Middle frontal gyrus (tissue), 1 donor: Measurements from ENCODE around the gene ZAP70.

Experiments
- DNase-seq: peaks from one replicate; pipeline ENCODE4 v3.0.0-alpha.2; 2015; ENCODE audit warnings: low spot score; ENCODE audit errors: extremely low spot score

The ZAP70 gene

GRCh38 chr2:97715951-97716694 is 2.7 kb downstream of the ZAP70 start:
- no peak for DNase-seq

GRCh38 chr2:97716695-97717612 is 3.6 kb downstream of the ZAP70 start:
- no peak for DNase-seq

- no peak for DNase-seq
Observed at GRCh38 chr2:97717613-97717995, 4.2 kb downstream of the ZAP70 start.

DNA sequence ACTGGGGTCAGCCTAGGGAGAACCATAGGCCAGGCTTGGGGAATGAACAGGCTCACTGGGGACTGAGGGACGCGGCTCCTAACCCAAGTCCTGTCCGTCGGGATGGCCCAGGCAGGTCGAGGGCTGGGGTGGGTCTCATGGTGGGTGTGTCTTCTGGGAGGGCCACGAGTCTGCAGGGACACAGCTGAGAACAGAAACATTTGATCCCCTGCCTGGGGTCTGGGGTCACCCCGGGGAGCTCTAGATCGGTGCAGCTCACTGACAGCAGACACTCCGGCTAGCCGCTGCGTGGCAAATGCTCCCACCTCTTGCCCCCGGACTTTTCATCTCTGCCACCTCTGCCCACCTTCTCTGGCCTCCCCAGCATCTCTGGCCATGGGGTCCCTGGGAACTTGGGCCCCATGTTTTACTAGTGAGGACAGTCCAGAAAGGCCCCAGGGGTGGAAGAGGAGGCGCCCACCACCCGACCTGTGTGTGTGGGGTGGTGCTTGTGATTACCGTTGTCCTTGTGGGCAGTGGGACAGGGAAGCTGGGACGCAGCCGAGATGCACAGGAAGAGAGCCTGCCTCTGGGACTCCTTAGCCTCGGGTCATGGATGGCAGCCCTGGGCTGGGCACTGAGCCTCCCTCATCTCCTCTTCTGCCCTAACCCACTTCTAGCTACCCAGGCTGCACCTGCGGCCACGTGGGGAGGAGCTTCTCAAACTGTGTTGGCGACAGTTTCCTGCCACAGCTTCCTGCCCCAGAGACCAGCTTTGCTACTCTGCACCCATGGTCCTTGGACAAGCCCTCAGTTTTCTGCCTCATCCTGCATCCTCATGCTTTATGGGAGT is 4.9 kb downstream of the ZAP70 start:
- no peak for DNase-seq

- no peak for DNase-seq
Observed at GRCh38 chr2:97718942-97719341, 5.6 kb downstream of the ZAP70 start.

DNA sequence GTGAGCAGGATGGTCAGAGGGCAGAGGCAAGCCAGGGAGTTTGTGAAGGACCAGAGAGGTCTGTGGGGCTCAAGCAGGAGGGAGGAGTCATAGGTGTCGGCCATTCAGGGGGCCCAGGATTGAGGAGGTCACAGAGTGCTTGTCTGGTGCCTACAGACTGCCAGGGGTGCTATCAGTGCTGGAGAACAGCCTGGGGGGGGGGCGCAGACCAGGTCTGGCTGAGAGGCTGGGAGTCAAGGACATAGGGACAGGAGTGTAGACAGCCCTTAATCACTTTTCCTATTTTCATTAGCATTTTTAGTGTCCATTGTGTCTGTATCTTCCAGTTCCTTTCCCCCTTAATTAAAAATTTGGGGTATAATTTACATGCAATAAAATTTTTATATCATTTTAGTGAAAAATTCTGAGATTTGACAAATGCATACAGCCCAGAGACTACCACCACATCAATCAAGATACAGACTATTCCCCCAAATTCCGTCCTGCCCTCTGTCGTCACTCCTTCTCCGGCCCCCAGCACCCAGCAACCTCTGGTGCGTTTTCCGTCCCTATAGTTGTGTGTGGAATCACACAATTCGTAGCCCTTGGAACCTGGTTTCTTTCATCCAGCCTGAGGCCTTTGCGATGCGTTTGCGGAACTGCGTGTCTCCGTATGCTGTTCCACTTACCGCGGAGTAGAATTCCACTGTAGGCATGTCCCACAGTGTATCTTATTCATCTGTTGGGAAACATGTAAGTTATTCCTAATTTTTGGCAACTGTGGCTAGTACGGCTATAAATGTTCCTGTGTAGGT is 6.2 kb downstream of the ZAP70 start:
- no peak for DNase-seq

DNA sequence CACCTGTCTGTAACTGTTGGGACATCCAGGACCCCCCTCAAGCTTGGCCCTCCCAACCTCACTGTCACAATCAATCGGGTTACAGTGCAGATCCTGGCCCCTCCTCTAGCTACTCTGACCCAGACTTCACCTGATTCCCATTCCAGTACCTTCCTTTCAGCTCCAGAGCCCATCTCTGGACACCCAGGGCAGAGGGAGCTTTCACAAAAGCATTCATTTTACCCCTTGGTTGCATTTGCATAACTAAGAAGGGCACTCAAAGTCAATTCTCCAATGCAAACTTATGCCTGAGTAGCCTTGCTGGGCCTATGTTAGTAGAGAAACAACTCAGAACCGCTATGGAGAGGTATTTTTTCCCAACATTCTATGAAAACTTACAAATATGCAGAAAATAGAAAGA is 7.4 kb downstream of the ZAP70 start:
- DNase-seq: no peak

- no peak for DNase-seq
Observed at GRCh38 chr2:97722227-97722626, 8.9 kb downstream of the ZAP70 start.

GRCh38 chr2:97723156-97724072 is 10.0 kb downstream of the ZAP70 start:
- DNase-seq: no peak

DNA sequence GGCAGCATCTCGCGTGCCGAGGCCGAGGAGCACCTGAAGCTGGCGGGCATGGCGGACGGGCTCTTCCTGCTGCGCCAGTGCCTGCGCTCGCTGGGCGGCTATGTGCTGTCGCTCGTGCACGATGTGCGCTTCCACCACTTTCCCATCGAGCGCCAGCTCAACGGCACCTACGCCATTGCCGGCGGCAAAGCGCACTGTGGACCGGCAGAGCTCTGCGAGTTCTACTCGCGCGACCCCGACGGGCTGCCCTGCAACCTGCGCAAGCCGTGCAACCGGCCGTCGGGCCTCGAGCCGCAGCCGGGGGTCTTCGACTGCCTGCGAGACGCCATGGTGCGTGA is 10.7 kb downstream of the ZAP70 start:
- DNase-seq: no peak

DNA sequence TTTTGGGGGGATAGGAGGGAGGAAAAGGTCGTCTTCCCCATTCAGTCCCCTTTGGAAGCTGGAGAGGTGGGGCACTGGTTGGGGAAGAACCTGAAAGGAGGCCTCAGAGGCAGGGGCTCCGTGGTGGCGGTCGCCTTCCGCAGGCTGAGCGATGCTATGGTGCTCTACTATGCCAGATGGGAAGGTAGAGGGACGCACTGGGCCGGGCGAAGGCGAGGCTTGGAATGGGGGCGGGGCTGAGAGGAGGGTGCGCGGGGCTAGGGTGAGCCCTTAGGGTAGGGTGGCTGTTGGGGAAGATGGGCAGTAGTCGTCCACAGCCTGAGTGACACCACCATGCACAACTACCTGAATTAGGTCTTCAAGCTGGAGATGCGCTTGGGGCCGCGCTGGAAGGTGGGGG is 11.1 kb downstream of the ZAP70 start:
- no peak for DNase-seq

- no peak for DNase-seq
Observed at GRCh38 chr2:97724946-97725688, 11.7 kb downstream of the ZAP70 start.

DNA sequence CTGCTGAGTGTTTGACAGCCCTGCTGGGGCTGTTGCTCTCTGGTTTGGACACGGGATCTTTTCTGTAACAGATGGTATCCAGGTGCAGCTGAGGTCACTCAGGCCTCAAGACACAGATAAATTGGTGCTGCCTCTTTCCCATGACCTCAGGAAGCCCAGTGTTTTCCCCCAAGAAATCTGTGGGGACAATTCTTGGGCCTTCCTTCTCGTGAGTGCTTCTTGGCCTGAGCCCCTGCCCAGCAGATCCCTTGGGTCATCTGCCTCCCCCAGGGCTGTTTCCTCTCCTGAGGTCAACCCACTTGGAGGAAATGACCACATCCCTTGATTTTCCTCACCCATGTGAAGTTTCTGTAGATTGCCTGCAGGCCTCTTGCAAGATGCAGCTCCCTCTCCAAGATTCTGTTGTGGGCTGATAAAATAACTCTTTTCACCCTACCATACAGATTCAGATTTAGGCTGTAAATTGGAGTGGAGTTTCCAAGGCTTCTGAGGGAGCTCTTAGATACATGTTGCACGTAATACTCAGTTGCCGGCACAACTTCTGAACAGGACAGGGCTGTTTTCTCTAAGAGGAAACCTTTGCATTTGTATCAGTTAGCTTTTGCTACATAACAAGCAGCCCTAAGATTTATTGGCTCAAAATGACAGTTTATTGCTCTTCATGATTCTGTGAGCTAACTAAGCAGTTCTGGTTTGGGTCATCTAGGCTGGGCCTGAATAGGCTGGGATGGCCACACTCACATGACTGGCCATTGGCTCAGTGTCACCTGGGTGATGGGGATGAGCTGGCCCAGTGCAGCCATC is 13.1 kb downstream of the ZAP70 start:
- no peak for DNase-seq

- DNase-seq: no peak
Observed at GRCh38 chr2:97727296-97727695, 13.9 kb downstream of the ZAP70 start.

DNA sequence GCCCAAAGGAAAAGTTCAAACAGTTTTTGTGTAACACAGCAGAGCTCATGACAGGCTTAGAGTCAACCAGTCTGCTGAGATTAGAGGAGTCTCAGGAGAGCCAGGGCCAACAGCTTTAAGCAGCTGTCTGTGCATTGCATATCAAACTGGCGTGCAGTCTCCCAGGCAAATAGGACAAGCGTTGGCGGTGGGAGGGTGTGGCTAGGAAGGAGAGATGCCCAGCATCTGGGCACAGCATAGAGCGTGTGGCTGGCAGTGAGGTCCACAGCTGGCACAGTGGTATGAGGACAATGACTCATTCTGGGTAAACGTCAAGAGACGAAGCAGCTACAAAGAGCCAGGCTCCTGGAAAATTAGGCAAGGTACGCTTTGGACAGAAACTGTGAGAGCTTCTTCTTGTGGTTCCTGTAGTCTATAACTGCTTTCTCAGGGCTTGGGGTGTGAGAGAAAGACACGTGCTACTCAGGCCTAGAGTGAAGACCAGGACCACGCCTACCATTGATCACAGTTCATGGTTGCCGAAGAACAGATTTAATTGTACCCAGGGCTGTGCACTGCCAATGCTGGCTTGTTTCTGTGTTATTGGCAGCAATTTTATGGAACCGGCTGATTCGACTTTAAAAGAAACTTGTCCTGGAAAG is 14.8 kb downstream of the ZAP70 start:
- no peak for DNase-seq

GRCh38 chr2:97730245-97730644 is 16.9 kb downstream of the ZAP70 start:
- DNase-seq: no peak

DNA sequence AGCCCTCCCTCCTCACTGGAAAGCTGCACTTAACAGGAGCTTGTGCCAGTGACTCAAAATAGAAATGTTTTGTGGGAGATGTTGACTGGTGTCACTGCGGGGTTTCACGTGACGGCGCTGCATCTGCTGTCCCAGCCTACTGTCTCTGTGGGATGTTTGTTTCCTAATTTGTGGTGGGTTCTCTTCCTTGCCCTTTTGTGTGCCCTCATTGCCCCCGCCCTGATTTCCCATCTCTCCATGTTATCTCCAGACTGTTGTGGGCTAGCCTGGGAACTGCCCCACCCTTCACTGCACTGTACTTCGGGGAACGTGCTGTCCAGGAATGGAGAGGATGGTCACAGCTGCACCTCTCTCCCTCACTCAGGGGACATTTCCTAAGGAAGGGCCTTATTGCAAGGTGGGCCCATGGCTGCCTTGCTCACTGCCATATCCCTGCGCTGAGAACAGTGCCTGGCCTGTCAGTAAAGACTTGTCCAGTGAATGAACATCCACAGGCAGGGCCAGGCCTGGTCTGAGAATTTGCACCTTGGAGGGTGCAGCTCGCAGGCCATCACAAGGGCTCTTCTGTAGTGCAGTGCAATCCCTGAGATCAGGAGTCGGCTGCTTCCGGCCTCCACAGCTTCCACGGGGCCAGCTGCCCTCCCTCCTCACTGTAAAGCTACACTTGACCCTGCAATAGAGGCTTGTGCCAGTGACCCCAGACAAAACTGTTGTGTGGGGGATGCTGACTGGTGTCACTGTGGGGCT is 18.1 kb downstream of the ZAP70 start:
- no peak for DNase-seq
